H1 (cell line): ENCODE data around the gene MUC2. TPM values are rescaled to one million over a fixed set of nuclear protein-coding genes. Genes with fewer than 3 reads are reported as not detected.

ENCODE experiments used
- CTCF ChIA-PET: fragments of 300-600 bp; sonication (Branson Sonifier 250); formaldehyde crosslinking; loops from one replicate; lab custom pipeline; 2021; ENCODE audit not compliant: partially characterized antibody; lab: Charles Lee
- POLR2A ChIA-PET: fragments of 300-600 bp; sonication (Branson Sonifier 250); formaldehyde crosslinking; loops from one replicate; lab custom pipeline; 2021; ENCODE audit warnings: inconsistent platforms; ENCODE audit not compliant: partially characterized antibody; lab: Charles Lee
- DNase-seq, 2 experiments: peaks; one replicate each; pipeline versions ENCODE4 v3.0.0 to v3.0.0-alpha.2; 2010 to 2022; ENCODE audit warnings: low spot score in 2 of 2, low read depth in 1 of 2, mixed read lengths in 1 of 2
- FAIRE-seq: peaks from 2 replicates; lab custom pipeline; 2011; peaks lifted over from hg19 to GRCh38; lab: Jason Lieb, UNC
- H2AFZ ChIP-seq: 2 replicates; pipeline ENCODE4 v1.8.1; 2012; ENCODE audit warnings: low read length, inconsistent platforms
- H2AK5ac ChIP-seq: 2 replicates; pipeline ENCODE4 v1.6.1; 2013; ENCODE audit warnings: low read depth, low read length
- H2BK120ac ChIP-seq: replicated peaks from 2 replicates; pipeline ENCODE3; 2013; ENCODE audit warnings: low read depth, low read length, inconsistent platforms
- H2BK12ac ChIP-seq: 2 replicates; pipeline ENCODE4 v1.6.1; 2013; ENCODE audit warnings: low read depth, low read length
- H2BK15ac ChIP-seq: 2 replicates; pipeline ENCODE4 v1.6.1; 2013; ENCODE audit warnings: low read length
- H2BK20ac ChIP-seq: 2 replicates; pipeline ENCODE4 v1.6.1; 2013; ENCODE audit warnings: low read length
- H2BK5ac ChIP-seq: 2 replicates; pipeline ENCODE4 v1.6.1; 2013; ENCODE audit warnings: low read depth, low read length
- H3K14ac ChIP-seq: 2 replicates; pipeline ENCODE4 v1.6.1; 2013; ENCODE audit warnings: inconsistent platforms; ENCODE audit not compliant: insufficient read length
- H3K18ac ChIP-seq: 2 replicates; pipeline ENCODE4 v1.6.1; 2013; ENCODE audit warnings: low read length; ENCODE audit errors: extremely low read depth
- H3K23ac ChIP-seq: 2 replicates; pipeline ENCODE4 v1.6.1; 2013; ENCODE audit warnings: inconsistent platforms; ENCODE audit not compliant: insufficient read length
- H3K23me2 ChIP-seq: 2 replicates; pipeline ENCODE4 v1.6.1; 2013; ENCODE audit warnings: low read depth, low read length
- H3K27ac ChIP-seq: 2 replicates; pipeline ENCODE4 v1.6.1; 2011; ENCODE audit warnings: low read depth, low read length, inconsistent platforms
- H3K27me3 ChIP-seq, 4 experiments: replicated peaks in 1 of 4; 1 replicate in 1 of 4; 2 replicates in 3 of 4; pipeline versions ENCODE4 v1.6.1 to v1.8.1; 2011 to 2013; ENCODE audit warnings: low read length in 3 of 4, mild to moderate bottlenecking in 3 of 4, inconsistent platforms in 2 of 4, mixed read lengths in 2 of 4, moderate library complexity in 1 of 4; ENCODE audit not compliant: control insufficient read depth in 3 of 4, insufficient read depth in 3 of 4; ENCODE audit errors: extremely low read depth in 1 of 4
- H3K36me3 ChIP-seq, 4 experiments: 2 replicates each; pipeline versions ENCODE4 v1.6.1 to v1.8.1; 2011 to 2013; ENCODE audit warnings: mild to moderate bottlenecking in 4 of 4, low read length in 3 of 4, moderate library complexity in 2 of 4, control low read depth in 1 of 4, inconsistent platforms in 1 of 4; ENCODE audit not compliant: insufficient read depth in 4 of 4, control insufficient read depth in 2 of 4
- H3K4ac ChIP-seq: replicated peaks from 2 replicates; pipeline ENCODE3; 2013; ENCODE audit warnings: low read length, low read depth, mixed read lengths, inconsistent platforms; ENCODE audit not compliant: insufficient read length
- H3K4me1 ChIP-seq, 4 experiments: replicated peaks in 1 of 4; 1 replicate in 1 of 4; 2 replicates in 3 of 4; pipeline versions ENCODE4 v1.6.1 to v1.8.1; 2011 to 2013; ENCODE audit warnings: low read length in 3 of 4, inconsistent platforms in 2 of 4, mixed read lengths in 1 of 4; ENCODE audit not compliant: insufficient read depth in 4 of 4, control insufficient read depth in 3 of 4
- H3K4me2 ChIP-seq, 2 experiments: 2 replicates each; pipeline versions ENCODE4 v1.6.1 to v1.8.1; 2011 to 2013; ENCODE audit warnings: low read depth in 2 of 2, low read length in 2 of 2, control low read depth in 1 of 2, inconsistent platforms in 1 of 2, mild to moderate bottlenecking in 1 of 2; ENCODE audit not compliant: insufficient read depth in 1 of 2
- H3K4me3 ChIP-seq, 4 experiments: fragments of 200-600, 300-600 bp in 1 of 4; sonication (generic), shearing (Covaris generic), sonication (Bioruptor Twin) in 1 of 4; 2 replicates each; pipeline versions ENCODE4 v1.5.1 to v1.8.1; 2011 to 2016; ENCODE audit warnings: low read length in 4 of 4, low read depth in 3 of 4, control low read depth in 2 of 4, inconsistent platforms in 2 of 4, mild to moderate bottlenecking in 2 of 4, mixed read lengths in 1 of 4, moderate library complexity in 1 of 4; ENCODE audit not compliant: insufficient read depth in 2 of 4; ENCODE audit errors: extremely low read depth in 1 of 4
- H3K56ac ChIP-seq: replicated peaks from 2 replicates; pipeline ENCODE3; 2013; ENCODE audit warnings: low read depth, mild to moderate bottlenecking, mixed read lengths, low read length, inconsistent platforms; ENCODE audit not compliant: insufficient read length
- H3K79me1 ChIP-seq: 2 replicates; pipeline ENCODE4 v1.6.1; 2013; ENCODE audit warnings: low read depth, low read length, control low read depth
- H3K79me2 ChIP-seq, 2 experiments: 2 replicates each; pipeline versions ENCODE4 v1.6.1 to v1.8.1; 2012 to 2013; ENCODE audit warnings: low read length in 2 of 2, mild to moderate bottlenecking in 2 of 2, inconsistent platforms in 1 of 2; ENCODE audit not compliant: insufficient read depth in 2 of 2, control insufficient read depth in 1 of 2
- H3K9ac ChIP-seq, 4 experiments: replicated peaks in 1 of 4; 1 replicate in 1 of 4; 2 replicates in 3 of 4; pipeline versions ENCODE4 v1.6.1 to v1.8.1; 2011 to 2013; ENCODE audit warnings: low read depth in 3 of 4, low read length in 3 of 4, control low read depth in 2 of 4, mild to moderate bottlenecking in 2 of 4, moderate library complexity in 2 of 4, inconsistent platforms in 1 of 4; ENCODE audit errors: extremely low read depth in 1 of 4
- H3K9me3 ChIP-seq, 2 experiments: 2 replicates each; pipeline versions ENCODE4 v1.6.1 to v1.8.1; 2012 to 2013; ENCODE audit warnings: mild to moderate bottlenecking in 2 of 2, moderate library complexity in 2 of 2, control low read depth in 1 of 2, inconsistent platforms in 1 of 2, low read depth in 1 of 2, low read length in 1 of 2, mixed read lengths in 1 of 2; ENCODE audit not compliant: insufficient read depth in 2 of 2
- H4K20me1 ChIP-seq, 2 experiments: replicated peaks in 1 of 2; 2 replicates each; pipeline versions ENCODE3 to v1.8.1; 2011 to 2013; ENCODE audit warnings: inconsistent platforms in 2 of 2, low read length in 2 of 2, mild to moderate bottlenecking in 1 of 2; ENCODE audit not compliant: insufficient read depth in 2 of 2, control insufficient read depth in 1 of 2
- H4K5ac ChIP-seq: 2 replicates; pipeline ENCODE4 v1.6.1; 2013; ENCODE audit warnings: low read length, low read depth, mixed read lengths, inconsistent platforms; ENCODE audit not compliant: insufficient read length
- H4K8ac ChIP-seq: 2 replicates; pipeline ENCODE4 v1.8.0; 2013; ENCODE audit warnings: mild to moderate bottlenecking, moderate library complexity, low read length, inconsistent platforms; ENCODE audit not compliant: insufficient read depth; ENCODE audit errors: extremely low read depth
- H4K91ac ChIP-seq: replicated peaks from 2 replicates; pipeline ENCODE3; 2013; ENCODE audit warnings: low read length, mixed read lengths, inconsistent platforms; ENCODE audit not compliant: insufficient read length
- E2F6 ChIP-seq: IDR thresholded peaks from 2 replicates; pipeline ENCODE4 v1.6.1; 2012; ENCODE audit warnings: inconsistent platforms
- PHF8 ChIP-seq: fragments of 200-600 bp; sonication (generic); conservative IDR thresholded peaks from 2 replicates; pipeline ENCODE4 v1.7.1; 2012; ENCODE audit warnings: low read depth, mild to moderate bottlenecking, inconsistent platforms, low read length, moderate library complexity
- POLR2AphosphoS5 ChIP-seq: IDR thresholded peaks from 2 replicates; pipeline ENCODE4 v1.6.1; 2011; ENCODE audit warnings: low read depth, low read length
- SIN3A ChIP-seq, 2 experiments: IDR thresholded peaks in 1 of 2; conservative IDR thresholded peaks in 1 of 2; 2 replicates each; pipeline ENCODE4 v1.6.1; 2011 to 2012; ENCODE audit warnings: low read length in 2 of 2, improper control_type of control experiment in 1 of 2, low read depth in 1 of 2, mild to moderate bottlenecking in 1 of 2
- TAF1 ChIP-seq: IDR thresholded peaks from 2 replicates; pipeline ENCODE4 v1.6.1; 2011; ENCODE audit warnings: mild to moderate bottlenecking, low read depth, low read length
- WGBS, 2 experiments: shearing (Covaris generic) in 1 of 2; methylation state at CpG; one replicate each; pipeline versions ENCODE4 v1.1.6 to v1.1.7; 2013 to 2015; ENCODE audit warnings: low lambda C conversion rate in 2 of 2, mixed read lengths in 2 of 2, inconsistent platforms in 1 of 2, low coverage in 1 of 2, missing lambda C conversion rate in 1 of 2; ENCODE audit not compliant: insufficient replicate concordance in 2 of 2, insufficient coverage in 1 of 2, insufficient read length in 1 of 2; ENCODE audit errors: extremely low coverage in 1 of 2, missing lambda C conversion rate in 1 of 2; 5-methylcytosine and 5-hydroxymethylcytosine counted together
- polyA plus RNA-seq, 7 experiments: library from polyadenylated mRNA; depleted of rRNA in 3 of 7; stranded (reverse) in 5 of 7; unstranded in 2 of 7; fragments of >200 nt in 5 of 7; fragments of 200-250 nt in 2 of 7; gene quantifications; 1 replicate in 5 of 7; 2 replicates in 1 of 7; 4 replicates in 1 of 7; pipeline versions ENCODE4 v1.2.1 to v1.2.3, GENCODE V29; 2011 to 2013; ENCODE audit warnings: missing spikeins in 2 of 7, mixed read lengths in 2 of 7
- total RNA-seq: library from RNA; stranded (reverse); fragmentation: NEBNext Ultra II Directional; extraction: Animal tissue kit (Norgen Biotek cat#: 25700); gene quantifications from 2 replicates; pipeline ENCODE4 v1.2.1, GENCODE V29; 2021

The MUC2 gene
- total and polyA plus RNA-seq, 2 of the 8 experiments (the other 6 are each of a cell fraction or from before 2014, with no cell fraction given): not detected

DNA sequence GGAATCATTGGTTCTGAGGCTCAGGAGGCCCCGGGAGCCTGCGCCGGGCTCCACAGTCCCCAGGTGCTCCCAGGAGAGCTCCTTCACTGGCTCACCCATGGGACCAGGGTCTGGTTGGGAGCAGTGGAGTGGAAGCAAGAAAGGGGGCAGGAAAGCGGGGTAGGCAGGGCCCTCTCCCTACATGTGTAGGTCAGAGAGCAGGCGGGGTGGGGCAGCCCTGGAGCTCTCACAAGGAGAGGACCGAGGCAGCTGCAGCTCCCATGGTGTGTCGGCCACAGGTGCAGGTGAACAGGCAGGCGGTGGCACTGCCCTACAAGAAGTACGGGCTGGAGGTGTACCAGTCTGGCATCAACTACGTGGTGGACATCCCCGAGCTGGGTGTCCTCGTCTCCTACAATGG is 28.3 kb downstream of the MUC2 start:
- Histone ChIP-seq H4K91ac (no peak overlapping the region), H2BK15ac (no peak overlapping the region), H2BK12ac (no peak overlapping the region), H3K36me3 (no peaks in the 10 kb centered on the region), H3K4me1 (no peaks in the 10 kb centered on the region), H3K79me1 (no peaks in the 10 kb centered on the region), H2AFZ (no peak overlapping the region), H3K23me2 (peaks cover 7% of the 10 kb centered on the region; the same call in 1 of the 2 replicates), H3K4me3 (no peak overlapping the region), H3K27me3 (no peaks in the 10 kb centered on the region), H4K8ac (no peak overlapping the region; the same call in 1 of the 2 replicates), H2AK5ac (no peak overlapping the region), H3K27ac (no peak overlapping the region), H2BK20ac (no peak overlapping the region), H2BK120ac (no peak overlapping the region), H3K9me3 (peaks cover 31 to 81% of the 10 kb centered on the region in 2 experiments), H3K9ac (no peak overlapping the region), H3K4ac (no peak overlapping the region), H4K5ac (no peak overlapping the region), H3K56ac (no peak overlapping the region), H3K4me2 (no peak overlapping the region), H3K14ac (no peak overlapping the region), H3K79me2 (no peaks in the 10 kb centered on the region), H3K18ac (no peak overlapping the region), H3K23ac (no peak overlapping the region), H4K20me1 (peaks cover 0 to 2% of the 10 kb centered on the region in 2 experiments), H2BK5ac (no peak overlapping the region)
- DNase-seq (no peak), FAIRE-seq (no peak)
- TF ChIP-seq PHF8 (no peak), POLR2AphosphoS5 (no peak), TAF1 (no peak), SIN3A (conservative IDR thresholded peaks at IDR 0.05 in 1 of 2, IDR thresholded peaks at IDR 0.05 in 1 of 2; ENCODE audit: low read depth in 1 of 2, low read length in 2 of 2) (no peak), E2F6 (no peak)
- WGBS, 2 experiments: 85% methylated on average over 12 of the region's 12 CpGs; no CpG with 5 or more reads in 1 of the 2 experiments
- ChIA-PET POLR2A (no interaction called here), CTCF (interaction anchor here (1.3 kb wide), 1 partner anchor 14 kb away, joined by 3 read pairs; no protein-coding TSS in a partner anchor)
